B cell (primary cell): ENCODE results near the gene GTF2H4. TPM values are rescaled to one million over a fixed set of nuclear protein-coding genes. Genes with fewer than 3 reads are reported as not detected.
A peak's percentile ranks its signal among the peaks of the same experiment; 100 is the strongest.

ENCODE experiments used
- ATAC-seq: fragments of 200-7000 bp; cut with Tn5 transposase; one replicate; pipeline ENCODE4 v1.10.0; 2021; ENCODE audit warnings: low read depth, mild to moderate bottlenecking, moderate number of reproducible peaks, moderate library complexity
- CTCF ChIA-PET: fragments of 350-600 bp; sonication (Branson Sonifier 250); formaldehyde crosslinking; loops from one replicate; lab custom pipeline; 2021; ENCODE audit warnings: antibody characterized with exemption, inconsistent platforms; lab: Charles Lee
- POLR2A ChIA-PET: fragments of 350-600 bp; sonication (Branson Sonifier 250); formaldehyde crosslinking; loops from one replicate; lab custom pipeline; 2021; ENCODE audit warnings: antibody characterized with exemption; lab: Charles Lee
- DNase-seq: peaks from one replicate; pipeline ENCODE4 v3.0.0; 2013
- H2AFZ ChIP-seq: 2 replicates; pipeline ENCODE4 v1.6.1; 2012; ENCODE audit warnings: mild to moderate bottlenecking, low read depth, low read length; ENCODE audit not compliant: insufficient read depth, poor library complexity, severe bottlenecking
- H3K27ac ChIP-seq, 2 donors: 1 replicate in 1 of 2; 2 replicates in 1 of 2; pipeline ENCODE4 v1.5.1; 2012 to 2013; ENCODE audit warnings: low read length in 2 of 2, mild to moderate bottlenecking in 2 of 2, moderate library complexity in 1 of 2
- H3K27me3 ChIP-seq, 4 experiments: fragments of 200-600 bp in 1 of 4; sonication (generic) in 1 of 4; replicated peaks in 1 of 4; 1 replicate in 2 of 4; 2 replicates in 2 of 4; pipeline versions ENCODE4 v1.6.1 to v1.7.0; 2013 to 2016; ENCODE audit warnings: low read length in 3 of 4, mild to moderate bottlenecking in 2 of 4, mixed read lengths in 1 of 4, moderate library complexity in 1 of 4; ENCODE audit not compliant: insufficient read depth in 4 of 4, control insufficient read depth in 3 of 4; ENCODE audit errors: control extremely low read depth in 1 of 4
- H3K36me3 ChIP-seq, 2 experiments: replicated peaks in 1 of 2; 1 replicate in 1 of 2; 2 replicates in 1 of 2; pipeline versions ENCODE4 v1.6.1 to v1.7.1; 2013; ENCODE audit warnings: low read length in 1 of 2; ENCODE audit not compliant: insufficient read depth in 2 of 2, control insufficient read depth in 1 of 2; ENCODE audit errors: control extremely low read depth in 1 of 2, extremely low read depth in 1 of 2
- H3K4me1 ChIP-seq, 2 donors: fragments of 200-600 bp in 1 of 2; sonication (generic) in 1 of 2; 1 replicate in 1 of 2; 2 replicates in 1 of 2; pipeline versions ENCODE4 v1.5.1 to v1.6.1; 2013 to 2017; ENCODE audit warnings: low read length in 2 of 2; ENCODE audit not compliant: control insufficient read depth in 2 of 2, insufficient read depth in 2 of 2
- H3K4me2 ChIP-seq: replicated peaks from 2 replicates; pipeline ENCODE3; 2012; ENCODE audit warnings: mild to moderate bottlenecking, low read depth, low read length; ENCODE audit not compliant: poor library complexity, severe bottlenecking
- H3K4me3 ChIP-seq, 5 experiments: fragments of 200-600 bp in 1 of 5; sonication (generic) in 1 of 5; 1 replicate in 3 of 5; 2 replicates in 2 of 5; pipeline versions ENCODE4 v1.5.1 to v1.7.0; 2011 to 2016; ENCODE audit warnings: low read length in 4 of 5, mild to moderate bottlenecking in 4 of 5, low read depth in 2 of 5, control low read depth in 1 of 5, moderate library complexity in 1 of 5; ENCODE audit not compliant: insufficient read depth in 1 of 5; ENCODE audit errors: control extremely low read depth in 1 of 5, extremely low read depth in 1 of 5
- H3K79me2 ChIP-seq: fragments of 200-600 bp; sonication (generic); one replicate; pipeline ENCODE4 v1.6.0; 2016; ENCODE audit warnings: low read length; ENCODE audit not compliant: control insufficient read depth, insufficient read depth
- H3K9ac ChIP-seq: fragments of 200-600 bp; sonication (generic); 2 replicates; pipeline ENCODE4 v1.6.1; 2017; ENCODE audit warnings: mild to moderate bottlenecking, low read length, moderate library complexity
- H3K9me3 ChIP-seq, 3 donors: one replicate each; pipeline versions ENCODE4 v1.6.1 to v1.7.1; 2013; ENCODE audit warnings: low read length in 2 of 3; ENCODE audit not compliant: control insufficient read depth in 2 of 3, insufficient read depth in 1 of 3; ENCODE audit errors: control extremely low read depth in 1 of 3
- H4K20me1 ChIP-seq: 2 replicates; pipeline ENCODE4 v1.6.0; 2012; ENCODE audit warnings: mild to moderate bottlenecking, low read length; ENCODE audit not compliant: insufficient read depth, control insufficient read depth, poor library complexity, severe bottlenecking
- H3K27ac Mint-ChIP-seq: one replicate; pipeline ENCODE4 v1.8.0; 2021; ENCODE audit warnings: mixed read lengths
- H3K27me3 Mint-ChIP-seq: one replicate; pipeline ENCODE4 v1.8.0; 2021; ENCODE audit warnings: mixed read lengths
- H3K4me1 Mint-ChIP-seq: one replicate; pipeline ENCODE4 v1.8.0; 2021; ENCODE audit warnings: mixed read lengths
- H3K4me3 Mint-ChIP-seq: one replicate; pipeline ENCODE4 v1.8.0; 2021; ENCODE audit warnings: mixed read lengths
- H3K9me3 Mint-ChIP-seq: one replicate; pipeline ENCODE4 v1.8.0; 2022; ENCODE audit warnings: mixed read lengths; ENCODE audit not compliant: insufficient read depth
- CTCF ChIP-seq: fragments of 200-600 bp; IDR thresholded peaks from one replicate; pipeline ENCODE4 v1.8.0; 2022; ENCODE audit warnings: antibody characterized with exemption, mild to moderate bottlenecking
- EZH2 ChIP-seq: IDR thresholded peaks from 2 replicates; pipeline ENCODE4 v1.6.1; 2012; ENCODE audit warnings: borderline replicate concordance, low read depth, mild to moderate bottlenecking, moderate library complexity, low read length; ENCODE audit not compliant: insufficient read depth, poor library complexity, severe bottlenecking
- WGBS: methylation state at CpG from one replicate; pipeline ENCODE4 v1.1.5; 2013; ENCODE audit warnings: missing lambda C conversion rate; ENCODE audit not compliant: insufficient coverage; 5-methylcytosine and 5-hydroxymethylcytosine counted together
- intact Hi-C: fragments of 100-400 bp; cut with micrococcal nuclease; formaldehyde crosslinking; loops from one replicate; pipeline ENCODE4 v1.10.0; 2022
- polyA plus RNA-seq: library from polyadenylated mRNA; depleted of rRNA; stranded (reverse); fragments of >200 nt; gene quantifications from 2 replicates; pipeline ENCODE4 v1.2.3, GENCODE V29; 2012
- total RNA-seq, 2 donors: library from RNA; stranded (reverse); fragments of 120-200 nt in 1 of 2; gene quantifications; 1 replicate in 1 of 2; 2 replicates in 1 of 2; pipeline versions ENCODE4 v1.2.3 to v1.2.4, GENCODE V29; 2013 to 2022

Gene GTF2H4
- total and polyA plus RNA-seq, 2 donors (not counting 1 experiment from before 2014, with no cell fraction given), result 30.2 to 38.4 TPM

GRCh38 chr6:30884521-30885480, 23.2 kb upstream of the GTF2H4 start:
- no peaks in the 10 kb centered on the region for H3K9me3 Mint-ChIP-seq
- POLR2A ChIA-PET, result interaction anchor here (0.5 to 3.3 kb wide), 6 partner anchors 28 to 175 kb away, joined by 3 to 18 read pairs (median 3); partner anchors contain the start of gene VARS2
- peak; percentile 38 for ATAC-seq
- H3K4me1 ChIP-seq, result peaks cover 49 to 51% of the 10 kb centered on the region in 2 donors
- TF ChIP-seq EZH2, result no peak
- TF ChIP-seq CTCF, result no peak
- peak; percentile 68 for DNase-seq
- peak overlapping the region; percentile 77 for H3K4me2 ChIP-seq
- peak overlapping the region; percentile 26 to 65 (median 60) for H3K4me3 ChIP-seq
- peak overlapping the region; percentile 78 for H2AFZ ChIP-seq
- H3K36me3 ChIP-seq, result peaks cover 0 to 11% of the 10 kb centered on the region in 2 experiments
- WGBS, result 8% methylated on average over 49 of the region's 59 CpGs
- H3K27ac Mint-ChIP-seq, result peak overlapping the region; percentile 86
- H3K27ac ChIP-seq, result peak overlapping the region; percentile 25 to 81
- intact Hi-C loops, result loop anchor here (2.0 kb wide), 1 partner anchor 28 kb away; no protein-coding TSS in a partner anchor
- H3K9me3 ChIP-seq, result no peaks in the 10 kb centered on the region
- H3K79me2 ChIP-seq, result peaks cover 48% of the 10 kb centered on the region
- H3K9ac ChIP-seq, result peak overlapping the region; percentile 61
- H3K4me1 Mint-ChIP-seq, result peaks cover 60% of the 10 kb centered on the region
- H3K27me3 ChIP-seq, result no peaks in the 10 kb centered on the region
- H4K20me1 ChIP-seq, result peaks cover 31% of the 10 kb centered on the region
- peak overlapping the region; percentile 83 for H3K4me3 Mint-ChIP-seq
- CTCF ChIA-PET, result interaction anchor here (0.7 to 5.1 kb wide), 5 partner anchors 14 to 487 kb away, joined by 3 to 26 read pairs (median 3); partner anchors contain the start of gene VARS2
- H3K27me3 Mint-ChIP-seq, result no peaks in the 10 kb centered on the region
